NCI-H1694 treated with DMSO at 0.1 percent for 48 hours (cell line): ENCODE measurements around the gene S100A4.
"Not testable (repeated sequence)": the region's sequence is repeated elsewhere in the genome, so short reads cannot be mapped to it uniquely, and the experiment has no call there.

ENCODE experiments used
- DNase-seq: peaks from one replicate; lab custom pipeline; 2025; lab: John Stamatoyannopoulos, UW

S100A4 gene

GRCh38 chr1:153567621-153568366 is 22.2 kb upstream of the S100A4 start:
- DNase-seq: peak; percentile 77

GRCh38 chr1:153566414-153567371 is 21.1 kb upstream of the S100A4 start:
- DNase-seq: peak; percentile 98

GRCh38 chr1:153565529-153566374 is 20.1 kb upstream of the S100A4 start, which contains the start of gene S100A2:
TSS of gene S100A2 (minus strand) at chr1:153565844. CDS start at chr1:153563877, 1,967 bp downstream.
- peak; percentile 81 for DNase-seq

GRCh38 chr1:153563991-153564390 is 18.4 kb upstream of the S100A4 start:
- DNase-seq: no peak

GRCh38 chr1:153563483-153563901 is 17.9 kb upstream of the S100A4 start:
- DNase-seq: no peak

- not testable (repeated sequence) for DNase-seq
Measured at GRCh38 chr1:153562021-153562420, 16.4 kb upstream of the S100A4 start.

- no peak for DNase-seq
Measured at GRCh38 chr1:153561466-153561985, 15.9 kb upstream of the S100A4 start.

GRCh38 chr1:153560771-153561465 is 15.3 kb upstream of the S100A4 start:
- no peak for DNase-seq

GRCh38 chr1:153560241-153560640 is 14.6 kb upstream of the S100A4 start:
- DNase-seq: no peak

GRCh38 chr1:153557877-153558276 is 12.3 kb upstream of the S100A4 start:
- DNase-seq: no peak

- no peak for DNase-seq
Measured at GRCh38 chr1:153556348-153556747, 10.7 kb upstream of the S100A4 start.

GRCh38 chr1:153553830-153554541 is 8.4 kb upstream of the S100A4 start:
- DNase-seq: no peak

- no peak for DNase-seq
Measured at GRCh38 chr1:153553096-153553495, 7.5 kb upstream of the S100A4 start.

GRCh38 chr1:153552335-153552734 is 6.7 kb upstream of the S100A4 start:
- no peak for DNase-seq

GRCh38 chr1:153550827-153551500 is 5.4 kb upstream of the S100A4 start:
- DNase-seq: no peak

GRCh38 chr1:153550398-153550758 is 4.8 kb upstream of the S100A4 start:
- DNase-seq: no peak

GRCh38 chr1:153549741-153550397 is 4.3 kb upstream of the S100A4 start:
- DNase-seq: no peak

GRCh38 chr1:153548722-153549688 is 3.4 kb upstream of the S100A4 start, which contains the start of gene S100A3:
TSS of gene S100A3 (minus strand) at chr1:153549258. CDS start at chr1:153548485, 773 bp downstream.
- DNase-seq: no peak
